H1 (cell line): ENCODE measurements around the gene HRH2. TPM values are rescaled to one million over a fixed set of nuclear protein-coding genes. Genes with fewer than 3 reads are reported as not detected.

Experiments
- BRCA1 ChIP-seq: IDR thresholded peaks from 2 replicates; pipeline ENCODE4 v1.6.1; 2012; ENCODE audit warnings: low read depth, low read length, improper control_type of control experiment
- CHD7 ChIP-seq: fragments of 300-600 bp; sonication (generic); IDR thresholded peaks from 2 replicates; pipeline ENCODE4 v1.7.1; 2012; ENCODE audit warnings: low read length, moderate library complexity, mild to moderate bottlenecking, inconsistent platforms; ENCODE audit not compliant: insufficient replicate concordance
- CTCF ChIP-seq, 3 experiments: IDR thresholded peaks; 1 replicate in 2 of 3; 2 replicates in 1 of 3; pipeline versions ENCODE4 v1.5.1 to v1.6.1; 2011; ENCODE audit warnings: low read length in 3 of 3, mild to moderate bottlenecking in 3 of 3, inconsistent platforms in 2 of 3, low read depth in 1 of 3, moderate library complexity in 1 of 3; ENCODE audit not compliant: insufficient read depth in 1 of 3; ENCODE audit errors: control extremely low read depth in 1 of 3
- GTF2F1 ChIP-seq: IDR thresholded peaks from 2 replicates; pipeline ENCODE4 v1.6.1; 2012; ENCODE audit warnings: low read depth, low read length, improper control_type of control experiment, borderline replicate concordance
- JUN ChIP-seq: IDR thresholded peaks from 2 replicates; pipeline ENCODE4 v1.6.1; 2011; ENCODE audit warnings: low read depth, mild to moderate bottlenecking, improper control_type of control experiment, low read length
- JUND ChIP-seq: IDR thresholded peaks from 2 replicates; pipeline ENCODE4 v1.6.1; 2011; ENCODE audit warnings: mild to moderate bottlenecking, improper control_type of control experiment, low read length
- KDM4A ChIP-seq: IDR thresholded peaks from one replicate; pipeline ENCODE4 v1.7.1; 2012; ENCODE audit warnings: low read depth, mild to moderate bottlenecking, moderate library complexity, low read length, inconsistent platforms; ENCODE audit not compliant: severe bottlenecking
- RNF2 ChIP-seq: fragments of 200-900, 300-1000 bp; sonication (generic); IDR thresholded peaks from 2 replicates; pipeline ENCODE4 v1.7.1; 2016; ENCODE audit warnings: borderline replicate concordance, low read depth, mild to moderate bottlenecking, antibody characterized with exemption, low read length; ENCODE audit not compliant: poor library complexity, severe bottlenecking; ENCODE audit errors: missing control alignments
- SP1 ChIP-seq: IDR thresholded peaks from 2 replicates; pipeline ENCODE4 v1.6.1; 2011; ENCODE audit warnings: low read depth, low read length
- polyA plus RNA-seq, 7 experiments: library from polyadenylated mRNA; depleted of rRNA in 3 of 7; stranded (reverse) in 5 of 7; unstranded in 2 of 7; fragments of >200 nt in 5 of 7; fragments of 200-250 nt in 2 of 7; gene quantifications; 1 replicate in 5 of 7; 2 replicates in 1 of 7; 4 replicates in 1 of 7; pipeline versions ENCODE4 v1.2.1 to v1.2.3, GENCODE V29; 2011 to 2013; ENCODE audit warnings: missing spikeins in 2 of 7, mixed read lengths in 2 of 7
- total RNA-seq: library from RNA; stranded (reverse); fragmentation: NEBNext Ultra II Directional; extraction: Animal tissue kit (Norgen Biotek cat#: 25700); gene quantifications from 2 replicates; pipeline ENCODE4 v1.2.1, GENCODE V29; 2021

Gene HRH2
- total and polyA plus RNA-seq, 2 of the 8 experiments (the other 6 are each of a cell fraction or from before 2014, with no cell fraction given): 7.8 to 8.1 TPM

GRCh38 chr5:175700991-175701390 lies 43.1 kb downstream of the HRH2 start (continued):
- no peak for TF ChIP-seq CHD7
- no peak for TF ChIP-seq JUND
- TF ChIP-seq CTCF (IDR thresholded peaks at IDR 0.05; ENCODE audit: control extremely low read depth in 1 of 3, insufficient read depth in 1 of 3, low read depth in 1 of 3, low read length in 3 of 3): peak in 2 of 3 experiments; percentile 45 to 50; a peak in 3 of 4 replicates
- TF ChIP-seq BRCA1: no peak
- no peak for TF ChIP-seq GTF2F1
- TF ChIP-seq JUN: no peak
- no peak for TF ChIP-seq SP1
- TF ChIP-seq KDM4A: no peak
- TF ChIP-seq RNF2: no peak
